Hippocampal formation (tissue), 2 donors: ENCODE data around the gene ZNF768.
"Not testable (repeated sequence)": the region's sequence is repeated elsewhere in the genome, so short reads cannot be mapped to it uniquely, and the experiment has no call there.

Experiments used
- DNase-seq, 2 donors: peaks; one replicate each; lab custom pipeline; 2025; lab: John Stamatoyannopoulos, UW

ZNF768 gene

DNA sequence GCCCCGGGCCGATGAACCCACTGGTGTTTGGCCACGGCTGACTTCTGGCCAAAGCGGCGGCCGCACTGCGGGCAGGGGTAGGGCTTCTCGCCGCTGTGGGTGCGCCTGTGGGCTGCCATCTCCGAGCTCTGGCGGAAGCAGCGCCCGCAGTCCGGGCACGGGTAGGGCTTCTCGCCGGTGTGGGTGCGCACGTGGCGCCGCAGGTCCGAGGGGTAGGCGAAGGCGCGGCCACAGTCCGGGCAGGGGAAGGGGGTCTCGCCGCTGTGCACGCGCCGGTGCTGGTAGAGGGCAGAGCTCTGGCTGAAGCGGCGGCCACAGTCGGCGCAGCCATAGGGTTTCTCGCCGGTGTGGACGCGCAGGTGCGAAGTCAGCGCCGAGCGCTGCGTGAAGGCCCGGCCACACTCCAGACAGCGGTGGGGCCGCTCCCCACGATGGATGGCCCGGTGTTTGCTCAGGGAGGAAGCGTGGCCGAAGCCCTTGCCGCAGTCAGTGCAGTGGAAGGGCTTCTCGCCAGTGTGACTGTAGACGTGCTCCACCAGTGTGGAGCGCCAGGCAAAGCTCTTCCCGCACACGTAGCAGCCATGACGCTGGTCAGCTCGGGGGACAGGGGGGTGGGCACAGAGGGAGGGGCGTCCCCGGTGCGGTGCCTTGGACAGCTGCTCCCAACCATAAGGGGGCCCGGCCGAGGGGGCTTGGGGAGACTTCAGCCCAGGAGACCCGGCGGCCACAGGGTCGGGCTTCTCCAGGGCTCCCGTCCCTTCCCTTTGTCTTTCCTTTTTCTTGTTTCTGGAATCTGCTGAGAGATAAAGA is 29.2 kb upstream of the ZNF768 start:
- no peak for DNase-seq

DNA sequence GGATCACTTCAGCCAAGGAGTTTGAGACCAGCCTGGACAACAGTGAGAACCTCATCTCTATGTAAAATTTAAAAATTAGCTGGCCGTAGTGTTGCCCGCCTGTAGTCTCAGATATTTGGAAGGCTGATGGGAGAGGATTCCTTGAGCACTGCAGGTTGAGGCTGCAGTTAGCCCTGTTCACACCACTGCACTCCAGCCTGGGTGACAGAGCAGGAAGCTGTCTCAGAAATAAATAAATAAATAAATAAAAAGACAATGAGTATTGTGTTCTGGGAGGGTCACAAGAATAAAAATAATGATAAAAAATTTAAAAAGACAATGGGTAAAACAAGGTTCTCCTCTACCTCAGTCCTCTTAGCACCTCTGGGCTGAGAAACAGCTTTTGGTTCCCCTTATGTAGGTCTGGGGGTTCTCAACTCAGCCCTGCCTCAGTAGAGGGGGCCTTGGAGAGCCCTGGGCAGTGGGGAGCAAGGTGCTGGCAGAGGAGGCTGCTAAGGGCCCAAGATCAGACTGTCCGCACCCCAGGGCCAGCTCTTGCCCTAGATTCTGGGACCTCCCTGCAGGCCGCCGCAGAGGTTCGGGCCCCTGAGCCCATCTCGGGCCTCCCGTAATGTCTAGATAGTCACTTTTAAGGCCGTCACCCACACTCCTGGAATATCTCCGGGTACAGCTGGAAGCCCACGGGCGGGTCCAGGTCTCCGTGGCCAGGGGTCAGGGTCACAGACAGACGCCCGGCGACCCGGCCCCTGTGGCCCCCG is 28.4 kb upstream of the ZNF768 start:
- DNase-seq, result no peak

DNA sequence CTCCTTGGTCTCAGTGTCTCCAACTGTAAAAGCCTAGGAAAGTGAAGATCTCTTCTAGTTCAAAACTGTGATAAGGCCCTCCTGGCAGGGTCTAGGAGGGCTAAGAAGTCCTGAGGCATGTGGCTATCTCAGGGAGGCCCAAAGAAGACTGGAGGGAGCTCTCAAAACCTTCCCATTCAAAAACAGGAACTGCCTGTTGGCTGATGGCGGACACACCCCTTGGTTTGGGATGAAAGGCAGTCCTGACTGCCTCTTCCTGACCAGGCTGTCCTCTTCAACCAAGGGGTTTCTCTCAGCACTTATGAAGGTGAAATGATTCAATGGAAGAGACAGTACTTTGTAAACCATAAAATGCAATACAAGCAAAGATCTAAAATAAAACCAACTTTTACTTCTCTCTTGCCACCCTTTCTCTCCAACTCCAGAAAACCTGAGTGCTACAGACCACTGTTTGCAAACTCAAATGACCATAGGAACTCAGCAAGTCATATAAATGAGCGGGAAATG is 27.1 kb upstream of the ZNF768 start:
- no peak for DNase-seq

- no peak for DNase-seq
These were observed 26.6 kb upstream of the ZNF768 start for GRCh38 chr16:30552956-30553355.

- DNase-seq, result no peak
These were observed 25.4 kb upstream of the ZNF768 start for GRCh38 chr16:30551781-30552180.

DNA sequence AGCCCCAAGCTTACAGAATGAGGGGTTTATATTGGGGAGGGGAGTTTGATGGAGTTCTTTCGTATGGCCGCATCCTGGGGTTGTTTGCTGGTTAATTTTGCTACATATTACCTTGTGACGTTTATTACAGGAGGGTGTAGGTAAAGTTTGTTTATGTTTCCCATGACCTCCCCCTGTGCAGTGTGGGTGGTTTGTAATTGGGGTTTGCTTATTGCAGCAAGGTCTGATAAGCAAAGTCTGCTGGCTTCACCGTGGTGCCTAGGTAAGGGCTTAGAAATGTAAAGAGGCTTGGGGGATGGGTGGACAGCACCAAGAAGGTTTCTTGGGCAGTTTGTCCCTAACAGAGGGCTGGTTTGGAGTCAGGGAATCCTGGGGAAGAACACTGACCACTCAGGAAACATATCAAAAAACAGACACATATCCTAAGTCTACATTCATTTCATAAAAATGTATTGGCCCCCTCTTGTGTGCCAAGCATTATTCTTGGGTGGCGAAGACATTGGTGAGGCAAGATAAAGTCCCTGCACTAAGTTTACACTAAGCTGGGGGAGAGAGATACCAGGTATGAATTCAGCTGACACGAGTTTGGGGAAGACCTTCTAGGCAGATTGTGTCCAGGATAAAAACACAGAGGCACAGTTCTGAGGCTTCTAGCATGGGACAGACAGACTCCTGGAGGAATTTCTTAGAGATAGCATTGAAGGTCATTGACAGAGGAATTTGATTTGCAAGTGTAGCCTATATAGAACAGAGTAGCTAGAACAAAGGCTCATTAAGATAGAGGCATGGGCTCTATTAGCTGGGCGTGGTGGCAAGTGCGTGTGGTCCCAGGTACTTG is 22.3 kb upstream of the ZNF768 start:
- DNase-seq, result no peak

GRCh38 chr16:30546115-30546514 is 19.7 kb upstream of the ZNF768 start:
- DNase-seq, result no peak

DNA sequence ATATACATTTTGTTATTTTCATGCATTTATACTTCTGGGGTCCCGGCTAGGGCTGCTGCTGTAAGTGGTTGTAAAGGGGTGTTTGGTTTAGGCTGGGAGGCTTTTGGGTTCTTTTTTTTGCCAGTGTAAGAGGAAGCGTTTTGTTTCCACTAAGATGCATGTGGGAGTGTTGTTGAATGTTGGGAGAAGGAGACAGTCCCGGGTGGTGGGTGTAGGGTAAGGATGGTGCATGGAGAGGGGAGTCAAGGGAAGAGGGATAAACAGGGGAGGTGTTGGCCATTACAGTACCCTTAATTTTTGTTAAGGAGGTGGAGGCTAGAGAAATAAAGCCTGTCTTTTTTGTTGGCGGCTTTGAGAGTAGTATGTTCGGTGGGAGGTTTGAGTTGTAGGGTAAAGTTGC is 16.7 kb upstream of the ZNF768 start:
- no peak for DNase-seq

- DNase-seq, result no peak
These were observed 15.3 kb upstream of the ZNF768 start for GRCh38 chr16:30541502-30542329.

DNA sequence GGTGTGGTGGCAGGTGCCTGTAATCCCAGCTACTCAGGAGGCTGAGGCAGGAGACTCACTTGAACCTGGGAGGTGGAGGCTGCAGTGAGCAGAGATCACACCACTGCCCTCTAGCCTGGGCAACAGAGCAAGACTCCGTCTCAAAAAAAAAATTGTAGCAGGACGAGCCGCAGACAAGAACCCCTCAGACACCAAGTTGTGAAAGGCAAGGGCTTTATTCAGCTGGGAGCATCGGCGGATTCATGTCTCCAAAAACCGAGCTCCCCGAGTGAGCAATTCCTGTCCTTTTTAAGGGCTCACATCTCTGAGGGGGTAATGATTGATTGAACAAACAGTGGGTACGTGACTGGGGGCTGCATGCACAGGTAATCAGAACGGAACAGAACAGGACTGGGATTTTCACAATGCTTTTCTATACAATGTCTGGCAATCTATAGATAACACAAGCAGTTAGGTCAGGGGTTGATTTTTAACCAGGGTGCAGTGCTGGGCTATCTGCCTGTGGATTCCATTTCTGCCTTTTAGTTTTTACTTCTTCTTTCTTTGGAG is 14.6 kb upstream of the ZNF768 start:
- DNase-seq, result not testable (repeated sequence)

DNA sequence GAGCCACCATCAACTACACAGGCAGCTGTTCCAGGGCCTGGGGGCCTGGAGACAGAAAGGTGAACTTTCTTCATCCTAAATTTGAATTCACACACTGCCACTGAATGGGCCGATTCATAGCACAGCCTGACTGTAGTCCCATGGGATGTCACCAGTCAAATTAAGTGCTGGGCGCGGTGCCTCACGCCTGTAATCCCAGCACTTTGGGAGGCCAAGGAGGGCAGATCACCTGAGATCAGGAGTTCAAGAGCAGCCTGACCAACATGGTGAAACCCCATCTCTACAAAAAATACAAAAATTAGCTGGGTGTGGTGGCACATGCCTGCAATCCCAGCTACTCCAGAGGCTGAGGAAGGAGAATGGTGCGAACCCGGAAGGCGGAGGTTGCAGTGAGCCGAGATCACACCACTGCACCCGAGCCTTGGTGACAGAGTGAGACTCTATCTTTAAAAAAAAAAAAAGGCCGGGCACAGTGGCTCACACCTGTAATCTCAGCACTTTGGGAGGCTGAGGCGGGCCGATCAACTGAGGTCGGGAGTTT is 13.7 kb upstream of the ZNF768 start:
- not testable (repeated sequence) for DNase-seq

DNA sequence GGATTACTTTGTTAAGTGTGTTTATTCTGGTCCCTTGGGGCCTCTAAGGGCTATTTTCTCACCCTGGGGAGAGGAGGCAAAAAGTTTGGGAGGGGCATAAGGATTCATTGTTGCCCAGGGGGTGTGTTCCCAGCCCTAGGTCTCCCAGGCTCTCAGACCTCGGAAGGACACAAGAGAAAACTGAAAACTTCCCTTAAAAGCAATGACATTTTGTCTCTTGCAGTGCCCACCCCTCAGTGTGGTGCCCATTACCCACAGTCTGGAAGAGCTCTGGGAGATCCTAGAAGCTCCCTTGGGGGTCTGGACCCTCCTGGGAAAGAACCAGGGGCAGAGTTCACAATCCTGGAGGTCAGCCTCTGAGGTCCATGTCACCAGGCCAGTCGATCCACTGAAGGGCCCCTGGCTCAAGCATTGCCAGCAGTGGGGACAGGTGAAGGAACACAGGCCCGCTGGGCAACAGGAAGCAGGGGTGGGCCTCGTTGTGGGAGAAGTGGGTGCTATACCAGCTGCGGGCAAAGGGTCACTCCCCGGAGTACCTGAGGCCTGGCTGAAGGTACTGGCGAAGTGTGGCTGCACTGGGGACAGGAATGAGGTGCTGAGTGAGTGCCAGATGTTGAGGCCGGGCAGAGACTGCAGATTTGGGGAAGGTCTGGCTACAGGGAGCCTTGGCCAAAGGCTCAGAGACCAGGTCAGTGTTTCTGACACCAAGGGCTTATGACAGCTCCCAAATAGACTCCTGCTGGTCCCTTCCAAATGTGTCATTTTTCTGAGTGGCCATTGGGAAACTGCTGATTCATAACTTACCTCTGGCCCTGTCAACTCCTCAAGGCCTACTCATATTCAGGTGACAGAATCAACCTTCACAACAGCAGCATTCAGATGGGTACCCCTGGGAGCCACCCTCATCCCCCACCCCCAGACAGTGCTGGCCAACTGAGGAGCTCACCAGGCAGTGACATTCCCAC is 12.9 kb upstream of the ZNF768 start:
- no peak for DNase-seq

GRCh38 chr16:30536391-30537024 is 10.1 kb upstream of the ZNF768 start:
- DNase-seq, result not testable (repeated sequence)

GRCh38 chr16:30535777-30536190 is 9.4 kb upstream of the ZNF768 start:
- peak in 1 of 2 donors; percentile 41 for DNase-seq

DNA sequence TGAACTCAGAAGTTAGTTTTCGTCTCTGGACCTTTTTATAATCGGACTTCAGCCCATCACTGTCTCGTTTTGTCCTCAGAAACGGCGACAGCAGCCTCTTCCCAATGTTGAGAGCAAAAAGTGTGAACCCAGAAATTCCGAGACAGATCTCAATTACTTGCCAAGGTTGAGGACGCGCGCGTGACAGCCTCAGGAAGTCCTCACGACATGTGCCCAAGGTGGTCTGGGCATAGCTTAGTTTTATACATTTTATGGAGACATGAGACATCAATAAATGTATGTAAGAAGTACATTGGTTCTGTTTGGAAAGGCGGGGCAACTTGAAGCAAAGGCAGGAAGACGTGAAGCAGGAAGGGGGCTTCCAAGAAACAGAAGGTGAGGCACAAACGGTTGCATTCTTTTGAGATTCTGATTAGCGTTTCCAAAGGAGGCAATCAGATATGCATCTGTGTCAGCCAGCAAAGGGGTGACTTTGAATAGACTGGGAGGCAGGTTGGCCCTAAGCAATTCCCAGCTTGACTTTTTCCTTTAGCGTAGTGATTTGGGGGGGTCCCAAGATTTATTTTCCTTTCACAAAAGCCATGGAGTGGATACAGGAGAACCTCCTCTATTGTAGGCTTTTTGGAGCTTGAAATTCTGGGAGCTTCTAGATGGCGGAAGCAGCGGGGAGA is 8.9 kb upstream of the ZNF768 start:
- DNase-seq, result no peak

DNA sequence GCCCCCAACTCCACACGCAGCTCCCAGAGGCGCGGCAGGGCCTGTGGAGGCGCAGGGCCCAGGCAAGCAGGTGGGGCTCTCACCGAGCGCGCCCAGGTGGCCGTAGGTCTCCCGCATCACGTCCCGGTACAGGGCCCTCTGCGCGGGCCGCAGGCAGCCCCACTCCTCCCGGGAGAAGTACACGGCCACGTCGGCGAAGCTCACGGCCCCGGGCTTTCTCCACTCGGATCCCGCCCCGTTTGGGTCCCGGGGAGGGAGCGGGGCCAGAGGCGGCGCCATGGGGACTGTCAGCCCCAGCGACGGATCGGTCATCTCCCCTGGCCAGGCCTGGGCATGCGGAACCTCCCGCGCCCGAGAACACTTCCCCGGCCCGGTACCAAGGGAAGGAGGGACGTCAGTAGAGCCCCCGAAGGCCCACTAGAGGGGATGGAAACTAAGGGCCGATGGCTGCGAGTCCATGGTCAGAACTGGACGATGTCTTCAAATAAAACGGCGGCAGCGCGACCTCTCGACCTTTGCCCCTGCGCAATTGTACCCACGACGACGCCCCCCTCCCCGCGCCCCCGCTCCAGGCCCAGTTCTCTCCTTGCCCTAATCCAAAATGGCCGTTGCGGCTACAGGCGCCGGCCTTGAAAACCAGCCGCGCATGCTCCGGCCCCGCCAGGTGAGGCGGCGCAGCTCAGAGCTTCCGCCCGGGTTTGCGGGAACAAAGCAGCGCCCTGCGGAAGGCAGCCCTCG is 8.2 kb upstream of the ZNF768 start, which contains the start of gene ZNF747:
TSS of gene ZNF747 (minus strand) at position 491 of the 738 bp plus-strand sequence. CDS start at position 312, 179 bp downstream.
- peak; percentile 88 to 95 for DNase-seq

GRCh38 chr16:30533748-30534367 is 7.5 kb upstream of the ZNF768 start:
- no peak for DNase-seq
